Upper lobe of right lung (tissue), 1 donor: Measurements from ENCODE around the gene EMILIN1. TPM values are rescaled to one million over a fixed set of nuclear protein-coding genes. Genes with fewer than 3 reads are reported as not detected.

Experiments
- ATAC-seq: fragments of 200-7000 bp; cut with Tn5 transposase; one replicate; pipeline ENCODE4 v1.9.1; 2020; ENCODE audit warnings: mild to moderate bottlenecking, moderate library complexity
- DNase-seq: peaks from one replicate; pipeline ENCODE4 v3.0.0-alpha.2; 2020
- H3K27ac ChIP-seq: fragments of 200-600 bp; one replicate; pipeline ENCODE4 v1.8.0; 2022
- H3K27me3 ChIP-seq: fragments of 200-600 bp; one replicate; pipeline ENCODE4 v1.8.0; 2022; ENCODE audit warnings: mild to moderate bottlenecking
- H3K36me3 ChIP-seq: fragments of 200-600 bp; one replicate; pipeline ENCODE4 v1.8.0; 2022
- H3K4me1 ChIP-seq: fragments of 200-600 bp; one replicate; pipeline ENCODE4 v1.8.0; 2022
- H3K4me3 ChIP-seq: fragments of 200-600 bp; one replicate; pipeline ENCODE4 v1.8.0; 2022; ENCODE audit warnings: mild to moderate bottlenecking
- H3K9me3 ChIP-seq: fragments of 200-600 bp; one replicate; pipeline ENCODE4 v1.8.0; 2022
- CTCF ChIP-seq: fragments of 200-600 bp; IDR thresholded peaks from one replicate; pipeline ENCODE4 v1.8.0; 2022; ENCODE audit warnings: antibody characterized with exemption
- intact Hi-C: fragments of 100-400 bp; cut with DNase I; formaldehyde crosslinking; loops from one replicate; pipeline ENCODE4 v1.11.0; 2022
- total RNA-seq: library from RNA; stranded (reverse); fragmentation: NEBNext Ultra II Directional; extraction: Animal tissue kit (Norgen Biotek cat#: 25700); gene quantifications from one replicate; pipeline ENCODE4 v1.2.1, GENCODE V29; 2021
- donor health status: DM: no; HTN: yes; CAD: no; lungs with severe emphysema.

The EMILIN1 gene
- total RNA-seq, 1 donor from 2014 or later = 84.6 TPM

GRCh38 chr2:27051902-27052645 is 26.3 kb upstream of the EMILIN1 start:
- Histone ChIP-seq H3K9me3 (no peaks in the 10 kb centered on the region), H3K27me3 (no peaks in the 10 kb centered on the region), H3K4me3 (peak overlapping the region; percentile 85), H3K27ac (peak overlapping the region; percentile 78), H3K4me1 (peaks cover 13% of the 10 kb centered on the region), H3K36me3 (peaks cover 37% of the 10 kb centered on the region)
- no peak for TF ChIP-seq CTCF
- DNase-seq (peak; percentile 82), ATAC-seq (no peak)
- intact Hi-C loops = no loop called here

- intact Hi-C loops = no loop called here
- peaks cover 41% of the 10 kb centered on the region for H3K36me3 ChIP-seq
Measured at GRCh38 chr2:27053321-27053720, 25.1 kb upstream of the EMILIN1 start.

GRCh38 chr2:27053776-27054175 is 24.6 kb upstream of the EMILIN1 start:
- intact Hi-C loops = no loop called here
- peaks cover 13% of the 10 kb centered on the region for H3K4me1 ChIP-seq
- H3K9me3 ChIP-seq = no peaks in the 10 kb centered on the region
- no peak for ATAC-seq
- no peak for DNase-seq
- no peak overlapping the region for H3K4me3 ChIP-seq
- no peak overlapping the region for H3K27ac ChIP-seq
- no peaks in the 10 kb centered on the region for H3K27me3 ChIP-seq
- no peak for TF ChIP-seq CTCF
- peaks cover 44% of the 10 kb centered on the region for H3K36me3 ChIP-seq

More at GRCh38 chr2:27053321-27053720, 25.1 kb upstream of the EMILIN1 start:
- no peak for TF ChIP-seq CTCF
- DNase-seq (no peak), ATAC-seq (no peak)
- H3K9me3 ChIP-seq = no peaks in the 10 kb centered on the region
- H3K4me1 ChIP-seq = peaks cover 13% of the 10 kb centered on the region
- H3K27me3 ChIP-seq = no peaks in the 10 kb centered on the region
- no peak overlapping the region for H3K4me3 ChIP-seq
- H3K27ac ChIP-seq = no peak overlapping the region

- DNase-seq = no peak
- intact Hi-C loops = no loop called here
- H3K9me3 ChIP-seq = no peaks in the 10 kb centered on the region
Measured at GRCh38 chr2:27054721-27055120, 23.7 kb upstream of the EMILIN1 start.

GRCh38 chr2:27057184-27057583 is 21.2 kb upstream of the EMILIN1 start:
- intact Hi-C loops = no loop called here
- no peak overlapping the region for H3K4me3 ChIP-seq
- H3K36me3 ChIP-seq = peaks cover 50% of the 10 kb centered on the region
- TF ChIP-seq CTCF = no peak
- DNase-seq (no peak), ATAC-seq (no peak)
- H3K4me1 ChIP-seq = peaks cover 2% of the 10 kb centered on the region
- no peak overlapping the region for H3K27ac ChIP-seq
- no peaks in the 10 kb centered on the region for H3K27me3 ChIP-seq
- H3K9me3 ChIP-seq = no peaks in the 10 kb centered on the region

More at GRCh38 chr2:27054721-27055120, 23.7 kb upstream of the EMILIN1 start:
- Histone ChIP-seq H3K27ac (no peak overlapping the region), H3K4me1 (peaks cover 6% of the 10 kb centered on the region), H3K27me3 (no peaks in the 10 kb centered on the region), H3K36me3 (peaks cover 50% of the 10 kb centered on the region), H3K4me3 (no peak overlapping the region)
- no peak for TF ChIP-seq CTCF
- ATAC-seq = no peak
